ENCODE results near the gene PHF21A. TPM values are rescaled to one million over a fixed set of nuclear protein-coding genes. Genes with fewer than 3 reads are reported as not detected.

The PHF21A gene
- total and polyA plus RNA-seq, 2 of the 13 experiments (the other 11 are each of a cell fraction or from before 2014, with no cell fraction given) = 4.1 to 34.6 TPM

GRCh38 chr11:45921561-45922424 is 199.5 kb downstream of the PHF21A start (continued):
- TF ChIP-seq ZNF414 (CRISPR knock-in tag; IDR thresholded peaks at IDR 0.05) (0 out of 2 replicates have a peak, but pooled peaks have one; percentile 14), NR2F2 (IDR thresholded peaks at IDR 0.05; ENCODE audit: borderline replicate concordance, low read depth) (no peak), PITX1 (CRISPR knock-in tag; IDR thresholded peaks at IDR 0.05) (no peak), PAXIP1 (CRISPR knock-in tag; conservative IDR thresholded peaks at IDR 0.05) (peak; percentile 58), ZNF652 (CRISPR knock-in tag; IDR thresholded peaks at IDR 0.05; ENCODE audit: borderline replicate concordance, low read depth) (no peak), ATF3 (CRISPR knock-in tag; IDR thresholded peaks at IDR 0.05) (peak; percentile 52; the same call in 1 of the 2 replicates), ZNF788 (CRISPR knock-in tag; IDR thresholded peaks at IDR 0.05; ENCODE audit: borderline replicate concordance) (peak; percentile 89), ZNF747 (CRISPR knock-in tag; IDR thresholded peaks at IDR 0.05; ENCODE audit: borderline replicate concordance) (0 out of 2 replicates have a peak, but pooled peaks have one; percentile 21), ZNF20 (CRISPR knock-in tag; IDR thresholded peaks at IDR 0.05) (peak; percentile 56; the same call in 1 of the 2 replicates), TEAD3 (CRISPR knock-in tag; optimal IDR thresholded peaks at IDR 0.05; ENCODE audit: borderline replicate concordance) (peak; percentile 43), ZNF296 (CRISPR knock-in tag; conservative IDR thresholded peaks at IDR 0.05) (no peak), SYNCRIP (IDR thresholded peaks at IDR 0.05; ENCODE audit: insufficient read depth, low read depth, low read length) (no peak), GZF1 (CRISPR knock-in tag; IDR thresholded peaks at IDR 0.05) (no peak), RAD51 (IDR thresholded peaks at IDR 0.05; ENCODE audit: borderline replicate concordance) (no peak), SRSF9 (IDR thresholded peaks at IDR 0.05; ENCODE audit: borderline replicate concordance, insufficient read depth, low read depth, low read length, poor library complexity, severe bottlenecking) (no peak), CREBL2 (CRISPR knock-in tag; IDR thresholded peaks at IDR 0.05; ENCODE audit: borderline replicate concordance) (no peak), ZNF251 (CRISPR knock-in tag; IDR thresholded peaks at IDR 0.05) (0 out of 2 replicates have a peak, but pooled peaks have one; percentile 31), KLF16 (CRISPR knock-in tag; IDR thresholded peaks at IDR 0.05) (peak in 1 of 2 experiments; percentile 18; a peak in 1 of 4 replicates), ZNF275 (CRISPR knock-in tag; IDR thresholded peaks at IDR 0.05; ENCODE audit: borderline replicate concordance) (0 out of 2 replicates have a peak, but pooled peaks have one; percentile 24), ZNF326 (CRISPR knock-in tag; IDR thresholded peaks at IDR 0.05; ENCODE audit: borderline replicate concordance) (no peak), SP5 (CRISPR knock-in tag; IDR thresholded peaks at IDR 0.05; ENCODE audit: borderline replicate concordance, low read depth) (peak; percentile 69; the same call in 1 of the 2 replicates), RBM39 (IDR thresholded peaks at IDR 0.05; ENCODE audit: low read depth, low read length, poor library complexity, severe bottlenecking) (no peak)
